Astrocyte (in vitro differentiated cells and primary cell): Measurements from ENCODE around the gene HSD17B2.

Source experiments
- EZH2 ChIP-seq: IDR thresholded peaks from 2 replicates; pipeline ENCODE4 v1.6.1; 2012; ENCODE audit warnings: mild to moderate bottlenecking, low read length, inconsistent platforms; ENCODE audit not compliant: insufficient read depth
- TF ChIP-seq, protein P1 (sequence below): IDR thresholded peaks from 2 replicates; pipeline ENCODE4 v1.5.1; 2011; ENCODE audit warnings: low read depth, mild to moderate bottlenecking, inconsistent platforms, low read length, moderate library complexity; ENCODE audit not compliant: insufficient read depth

- TF ChIP-seq, protein P1, sequence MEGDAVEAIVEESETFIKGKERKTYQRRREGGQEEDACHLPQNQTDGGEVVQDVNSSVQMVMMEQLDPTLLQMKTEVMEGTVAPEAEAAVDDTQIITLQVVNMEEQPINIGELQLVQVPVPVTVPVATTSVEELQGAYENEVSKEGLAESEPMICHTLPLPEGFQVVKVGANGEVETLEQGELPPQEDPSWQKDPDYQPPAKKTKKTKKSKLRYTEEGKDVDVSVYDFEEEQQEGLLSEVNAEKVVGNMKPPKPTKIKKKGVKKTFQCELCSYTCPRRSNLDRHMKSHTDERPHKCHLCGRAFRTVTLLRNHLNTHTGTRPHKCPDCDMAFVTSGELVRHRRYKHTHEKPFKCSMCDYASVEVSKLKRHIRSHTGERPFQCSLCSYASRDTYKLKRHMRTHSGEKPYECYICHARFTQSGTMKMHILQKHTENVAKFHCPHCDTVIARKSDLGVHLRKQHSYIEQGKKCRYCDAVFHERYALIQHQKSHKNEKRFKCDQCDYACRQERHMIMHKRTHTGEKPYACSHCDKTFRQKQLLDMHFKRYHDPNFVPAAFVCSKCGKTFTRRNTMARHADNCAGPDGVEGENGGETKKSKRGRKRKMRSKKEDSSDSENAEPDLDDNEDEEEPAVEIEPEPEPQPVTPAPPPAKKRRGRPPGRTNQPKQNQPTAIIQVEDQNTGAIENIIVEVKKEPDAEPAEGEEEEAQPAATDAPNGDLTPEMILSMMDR: no peak
- TF ChIP-seq EZH2: no peak
Measured at GRCh38 chr16:82067804-82068325, 32.8 kb downstream of the HSD17B2 start.
